Thoracic aorta (tissue), 2 donors: ENCODE results near the gene GRM8. TPM values are rescaled to one million over a fixed set of nuclear protein-coding genes. Genes with fewer than 3 reads are reported as not detected.
"Not testable (repeated sequence)": the region's sequence is repeated elsewhere in the genome, so short reads cannot be mapped to it uniquely, and the experiment has no call there.

Source experiments
- ATAC-seq: fragments of 150-250 bp; one replicate; pipeline ENCODE4 v1.8.0; 2017; ENCODE audit warnings: low read depth; ENCODE audit not compliant: insufficient number of reproducible peaks, low FRiP score
- DNase-seq: peaks from one replicate; pipeline ENCODE4 v3.0.0-alpha.2; 2020; ENCODE audit warnings: low spot score
- H3K27ac ChIP-seq, 2 donors: fragments of 200-600 bp; sonication (generic); 1 replicate in 1 of 2; 2 replicates in 1 of 2; pipeline ENCODE4 v1.5.1; 2016; ENCODE audit warnings: mild to moderate bottlenecking in 2 of 2, moderate library complexity in 2 of 2
- H3K27me3 ChIP-seq: fragments of 200-600 bp; sonication (generic); replicated peaks from 2 replicates; pipeline ENCODE4 v1.6.0; 2016; ENCODE audit warnings: mild to moderate bottlenecking; ENCODE audit not compliant: insufficient read depth
- H3K36me3 ChIP-seq: fragments of 200-600 bp; sonication (generic); one replicate; pipeline ENCODE4 v1.5.1; 2016
- H3K4me1 ChIP-seq, 2 donors: fragments of 200-600 bp; sonication (generic); 1 replicate in 1 of 2; 2 replicates in 1 of 2; pipeline versions ENCODE4 v1.5.1 to v1.6.0; 2016; ENCODE audit warnings: low read depth in 2 of 2, mild to moderate bottlenecking in 1 of 2; ENCODE audit not compliant: control insufficient read depth in 1 of 2
- H3K4me3 ChIP-seq: fragments of 200-600 bp; sonication (generic); 2 replicates; pipeline ENCODE4 v1.5.1; 2016; ENCODE audit warnings: mild to moderate bottlenecking
- H3K9me3 ChIP-seq: fragments of 200-600 bp; sonication (generic); 2 replicates; pipeline ENCODE4 v1.5.1; 2016
- total RNA-seq, 2 donors: library from RNA; depleted of rRNA; stranded (reverse); fragments of >200 nt; gene quantifications; one replicate each; pipeline versions ENCODE4 v1.1.0 to v1.2.3, GENCODE V29; 2016
- TF ChIP-seq, protein P1 (sequence below): fragments of 200-600 bp; sonication (generic); IDR thresholded peaks from one replicate; pipeline ENCODE4 v1.5.1; 2019; ENCODE audit warnings: antibody characterized with exemption

GRM8 gene
- total RNA-seq, 2 donors from 2014 or later: not detected

DNA sequence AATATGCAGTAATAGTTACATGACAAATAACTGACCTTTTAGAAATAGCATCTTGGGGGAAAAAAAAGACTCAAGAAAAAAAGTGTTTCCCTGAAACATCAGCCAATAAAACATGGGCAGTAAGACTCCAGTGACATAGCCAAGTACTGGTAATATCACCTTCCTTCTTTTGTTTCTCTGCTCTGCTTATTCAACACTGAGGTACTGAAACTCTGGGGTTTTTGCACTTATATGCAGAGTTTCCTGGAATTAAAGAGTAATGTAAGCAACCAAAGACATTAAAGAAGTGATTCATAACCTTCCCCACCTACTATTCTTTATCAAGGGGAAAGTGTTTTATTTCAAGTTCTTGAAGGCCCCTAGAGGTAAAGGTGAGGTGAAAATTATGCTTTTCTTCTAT lies 414.5 kb downstream of the GRM8 start:
- Histone ChIP-seq H3K27me3 (no peaks in the 10 kb centered on the region), H3K4me3 (no peak overlapping the region), H3K9me3 (no peaks in the 10 kb centered on the region), H3K4me1 (no peaks in the 10 kb centered on the region), H3K27ac (no peak overlapping the region), H3K36me3 (no peaks in the 10 kb centered on the region)
- ATAC-seq (no peak), DNase-seq (no peak)
- TF ChIP-seq, protein P1, sequence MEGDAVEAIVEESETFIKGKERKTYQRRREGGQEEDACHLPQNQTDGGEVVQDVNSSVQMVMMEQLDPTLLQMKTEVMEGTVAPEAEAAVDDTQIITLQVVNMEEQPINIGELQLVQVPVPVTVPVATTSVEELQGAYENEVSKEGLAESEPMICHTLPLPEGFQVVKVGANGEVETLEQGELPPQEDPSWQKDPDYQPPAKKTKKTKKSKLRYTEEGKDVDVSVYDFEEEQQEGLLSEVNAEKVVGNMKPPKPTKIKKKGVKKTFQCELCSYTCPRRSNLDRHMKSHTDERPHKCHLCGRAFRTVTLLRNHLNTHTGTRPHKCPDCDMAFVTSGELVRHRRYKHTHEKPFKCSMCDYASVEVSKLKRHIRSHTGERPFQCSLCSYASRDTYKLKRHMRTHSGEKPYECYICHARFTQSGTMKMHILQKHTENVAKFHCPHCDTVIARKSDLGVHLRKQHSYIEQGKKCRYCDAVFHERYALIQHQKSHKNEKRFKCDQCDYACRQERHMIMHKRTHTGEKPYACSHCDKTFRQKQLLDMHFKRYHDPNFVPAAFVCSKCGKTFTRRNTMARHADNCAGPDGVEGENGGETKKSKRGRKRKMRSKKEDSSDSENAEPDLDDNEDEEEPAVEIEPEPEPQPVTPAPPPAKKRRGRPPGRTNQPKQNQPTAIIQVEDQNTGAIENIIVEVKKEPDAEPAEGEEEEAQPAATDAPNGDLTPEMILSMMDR: no peak

DNA sequence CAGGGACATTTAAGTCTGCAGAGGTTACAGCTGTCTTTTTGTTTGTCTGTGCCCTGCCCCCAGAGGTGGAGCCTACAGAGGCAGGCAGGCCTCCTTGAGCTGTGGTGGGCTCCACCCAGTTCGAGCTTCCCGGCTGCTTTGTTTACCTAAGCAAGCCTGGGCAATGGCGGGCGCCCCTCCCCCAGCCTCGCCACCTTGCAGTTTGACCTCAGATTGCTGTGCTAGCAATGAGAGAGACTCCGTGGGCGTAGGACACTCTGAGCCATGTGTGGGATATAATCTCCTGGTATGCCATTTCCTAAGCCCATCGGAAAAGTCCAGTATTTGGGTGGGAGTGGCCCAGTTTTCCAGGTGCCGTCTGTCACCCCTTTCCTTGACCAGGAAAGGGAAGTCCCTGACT lies 421.5 kb downstream of the GRM8 start:
- not testable (repeated sequence) for H3K4me3 ChIP-seq, DNase-seq, H3K27ac ChIP-seq, H3K36me3 ChIP-seq, H3K9me3 ChIP-seq, ATAC-seq, H3K4me1 ChIP-seq, H3K27me3 ChIP-seq

DNA sequence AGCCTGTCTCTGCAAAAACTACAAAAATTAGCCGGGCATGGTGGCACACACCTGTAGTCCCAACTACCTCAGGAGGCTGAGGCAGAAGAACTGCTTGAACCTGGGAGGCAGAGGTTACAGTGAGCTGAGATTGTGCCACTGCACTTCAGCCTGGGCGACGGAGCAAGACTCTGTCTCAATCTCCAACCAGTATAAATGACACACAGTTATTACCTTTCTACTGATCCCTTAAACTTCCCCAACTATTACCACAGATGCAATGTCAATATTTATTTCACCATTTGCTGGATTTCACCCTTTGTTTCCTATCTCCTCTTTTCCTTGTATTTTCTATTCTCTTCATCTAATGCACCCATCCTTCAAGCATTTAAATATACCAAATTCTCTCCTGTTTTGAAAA lies 431.8 kb downstream of the GRM8 start:
- TF ChIP-seq, protein P1: no peak
- no peak overlapping the region for H3K4me3 ChIP-seq
- no peaks in the 10 kb centered on the region for H3K9me3 ChIP-seq
- H3K4me1 ChIP-seq: no peaks in the 10 kb centered on the region
- ATAC-seq (no peak), DNase-seq (no peak)
- H3K36me3 ChIP-seq: no peaks in the 10 kb centered on the region
- no peaks in the 10 kb centered on the region for H3K27me3 ChIP-seq
- no peak overlapping the region for H3K27ac ChIP-seq

DNA sequence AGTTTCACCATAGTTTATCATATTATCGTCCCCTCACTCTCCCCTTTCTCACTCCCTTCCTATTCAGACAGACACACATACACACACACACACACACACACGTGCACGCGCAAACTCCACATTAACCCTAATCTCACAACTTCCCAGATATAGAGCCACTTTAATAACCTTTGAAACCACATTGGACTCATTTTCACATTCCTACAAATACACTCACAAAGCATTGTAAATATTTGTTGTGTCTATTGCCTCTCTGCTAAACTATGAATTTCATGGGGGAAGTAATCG lies 433.6 kb downstream of the GRM8 start:
- H3K27me3 ChIP-seq: no peaks in the 10 kb centered on the region
- ATAC-seq: no peak
- H3K4me3 ChIP-seq: no peak overlapping the region
- DNase-seq: no peak
- TF ChIP-seq, protein P1: no peak
- no peak overlapping the region for H3K27ac ChIP-seq
- no peaks in the 10 kb centered on the region for H3K36me3 ChIP-seq
- H3K4me1 ChIP-seq: no peaks in the 10 kb centered on the region
- H3K9me3 ChIP-seq: no peaks in the 10 kb centered on the region

DNA sequence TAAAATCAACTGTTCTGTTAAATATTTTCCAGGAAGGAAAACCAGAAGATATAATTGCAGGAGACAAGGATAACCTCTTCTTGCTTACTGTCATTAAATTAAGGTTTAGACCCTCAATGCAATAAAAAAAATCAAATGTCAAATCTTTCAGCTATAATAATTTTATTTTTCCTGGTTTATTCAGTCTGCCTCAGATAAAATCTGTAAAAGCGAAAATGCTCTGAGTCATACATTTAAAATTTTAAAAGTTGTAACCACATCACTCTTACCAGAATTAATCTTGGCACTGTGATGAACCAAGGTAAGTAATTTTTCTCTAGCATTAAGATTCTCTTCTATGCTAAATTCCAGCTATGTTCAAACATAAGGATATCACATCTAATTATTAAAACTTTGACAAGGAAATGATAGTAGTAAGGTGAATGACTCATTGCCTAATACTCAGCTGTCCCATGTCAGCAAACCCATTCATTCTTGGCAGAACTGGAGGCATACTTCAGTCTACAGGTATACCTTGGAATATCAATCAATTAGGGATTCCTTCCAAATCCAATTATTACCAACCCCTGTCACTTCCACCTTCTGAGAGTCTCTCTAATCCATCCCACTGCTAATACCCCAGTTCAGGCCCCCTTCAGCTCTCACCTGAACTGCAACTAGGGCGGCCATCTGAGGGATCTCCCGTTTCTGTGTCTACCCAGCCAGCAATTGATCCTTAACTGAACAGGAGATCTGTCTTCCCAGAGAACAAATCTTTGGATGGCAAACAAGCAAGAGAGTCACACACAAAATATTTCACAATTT lies 434.1 kb downstream of the GRM8 start:
- Histone ChIP-seq H3K27ac (no peak overlapping the region), H3K9me3 (no peaks in the 10 kb centered on the region), H3K27me3 (no peaks in the 10 kb centered on the region), H3K4me1 (no peaks in the 10 kb centered on the region), H3K36me3 (no peaks in the 10 kb centered on the region), H3K4me3 (no peak overlapping the region)
- ATAC-seq: no peak
- TF ChIP-seq, protein P1: no peak
- DNase-seq: no peak

DNA sequence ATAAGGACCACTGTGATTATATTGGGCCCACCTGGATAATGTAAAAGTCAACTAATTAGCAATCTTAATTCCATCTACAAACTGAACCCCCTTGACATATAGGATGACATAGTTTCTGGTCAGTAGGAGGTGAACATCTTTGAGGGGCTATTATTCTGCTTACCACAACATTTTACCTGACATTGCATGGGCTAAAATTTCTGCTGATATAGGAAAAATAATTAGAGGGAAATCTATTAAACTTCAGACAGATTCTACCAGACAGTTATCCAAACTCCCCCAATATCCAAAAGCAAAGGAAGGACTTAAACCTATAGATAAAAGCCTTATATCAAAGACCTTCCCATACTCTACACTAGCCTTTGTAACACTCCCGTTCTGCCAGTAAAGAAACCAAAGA lies 443.6 kb downstream of the GRM8 start:
- TF ChIP-seq, protein P1: no peak
- no peaks in the 10 kb centered on the region for H3K36me3 ChIP-seq
- no peak for ATAC-seq

More for the DNA sequence above, 443.6 kb downstream of the GRM8 start:
- no peak for DNase-seq
- H3K4me3 ChIP-seq: no peak overlapping the region
- H3K27ac ChIP-seq: no peak overlapping the region
- H3K27me3 ChIP-seq: no peaks in the 10 kb centered on the region
- H3K9me3 ChIP-seq: no peaks in the 10 kb centered on the region
- no peaks in the 10 kb centered on the region for H3K4me1 ChIP-seq
